Sigmoid colon (tissue), 7 donors: Measurements from ENCODE around the gene EFNA3. TPM values are rescaled to one million over a fixed set of nuclear protein-coding genes. Genes with fewer than 3 reads are reported as not detected.

Experiments
- DNase-seq: peaks from one replicate; pipeline ENCODE4 v3.0.0-alpha.2; 2019
- H3K27ac ChIP-seq, 4 donors: fragments of 200-600 bp; sonication (generic); one replicate each; pipeline ENCODE4 v1.5.1; 2016 to 2019; ENCODE audit warnings: mild to moderate bottlenecking in 1 of 4
- H3K27me3 ChIP-seq, 3 donors: fragments of 200-600 bp; sonication (generic); one replicate each; pipeline ENCODE4 v1.5.1; 2019; ENCODE audit warnings: mild to moderate bottlenecking in 1 of 3
- H3K36me3 ChIP-seq, 4 donors: fragments of 200-600 bp; sonication (generic); one replicate each; pipeline ENCODE4 v1.5.1; 2016 to 2019
- H3K4me1 ChIP-seq, 4 donors: fragments of 200-600 bp; sonication (generic); one replicate each; pipeline ENCODE4 v1.5.1; 2017 to 2019
- H3K4me3 ChIP-seq, 4 donors: fragments of 200-600 bp; sonication (generic); one replicate each; pipeline ENCODE4 v1.5.1; 2017 to 2019; ENCODE audit warnings: mild to moderate bottlenecking in 2 of 4, moderate library complexity in 1 of 4
- H3K9me3 ChIP-seq, 4 donors: fragments of 200-600 bp in 3 of 4; sonication (generic) in 3 of 4; one replicate each; pipeline versions ENCODE4 v1.5.1 to v1.6.1; 2013 to 2019
- CTCF ChIP-seq, 4 experiments: fragments of 450-650 bp in 3 of 4; fragments of 200-600 bp in 1 of 4; IDR thresholded peaks; one replicate each; pipeline ENCODE4 v1.5.1; 2016 to 2019; ENCODE audit warnings: antibody characterized with exemption in 4 of 4, mild to moderate bottlenecking in 3 of 4, moderate library complexity in 2 of 4
- EP300 ChIP-seq, 4 donors: sonication (generic); formaldehyde crosslinking; IDR thresholded peaks; one replicate each; pipeline ENCODE4 v1.6.1; 2017; ENCODE audit warnings: antibody characterized with exemption in 4 of 4
- POLR2A ChIP-seq, 2 donors: fragments of 450-650 bp; IDR thresholded peaks; one replicate each; pipeline ENCODE4 v1.6.1; 2016; ENCODE audit warnings: antibody characterized with exemption in 2 of 2, mild to moderate bottlenecking in 2 of 2, moderate library complexity in 2 of 2
- POLR2AphosphoS5 ChIP-seq, 4 donors: sonication (generic); formaldehyde crosslinking; IDR thresholded peaks; one replicate each; pipeline ENCODE4 v1.6.1; 2017; ENCODE audit warnings: antibody characterized with exemption in 4 of 4
- WGBS, 2 donors: extraction: QIAGEN DNeasy Blood & Tissue Kit; methylation state at CpG; one replicate each; pipeline ENCODE4 v1.1.7; 2013; 5-methylcytosine and 5-hydroxymethylcytosine counted together
- intact Hi-C: fragments of 100-400 bp; cut with DNase I; formaldehyde crosslinking; loops from one replicate; pipeline ENCODE4 v1.15.1; 2023
- polyA plus RNA-seq, 3 donors: library from polyadenylated mRNA; stranded (reverse); fragments of 200-250 nt; gene quantifications; one replicate each; pipeline ENCODE4 v1.2.3, GENCODE V29; 2013
- total RNA-seq, 4 donors: library from RNA; depleted of rRNA; stranded (reverse); fragments of >200 nt; gene quantifications; one replicate each; pipeline ENCODE4 v1.1.0, GENCODE V29; 2016
- donor health status: healthy with polysubstance abuse.
- donor health status: Bipolar disorder and iron deficiency.
- donor health status: healthy.

Gene EFNA3
- total and polyA plus RNA-seq, 7 donors = 0.27 to 9.0 (median 3.0) TPM

- no peak for DNase-seq
- no peak within 1 kb of the TSS for H3K4me3 ChIP-seq
- no peak for TF ChIP-seq POLR2A (IDR thresholded peaks at IDR 0.05)
- no peak for TF ChIP-seq CTCF (IDR thresholded peaks at IDR 0.05)
- no peak for TF ChIP-seq EP300 (IDR thresholded peaks at IDR 0.05)
- TF ChIP-seq POLR2AphosphoS5 (IDR thresholded peaks at IDR 0.05) = no peak
- peaks cover 0 to under 1% (median 0%) of the 10 kb centered on the region in 4 donors for H3K4me1 ChIP-seq
- no peaks in the 10 kb centered on the region for H3K36me3 ChIP-seq
- H3K27ac ChIP-seq = no peak within 1 kb of the TSS
- no peaks in the 10 kb centered on the region for H3K9me3 ChIP-seq
- WGBS, 2 donors = 95 to 96% methylated on average over 9 of the region's 9 CpGs
- H3K27me3 ChIP-seq = no peaks in the 10 kb centered on the region
- intact Hi-C loops = no loop called here
Measured at GRCh38 chr1:155033524-155033923, 45.1 kb upstream of the EFNA3 start, which contains the start of the genes DCST1 and DCST2. Gene DCST1, plus strand, starts transcription at chr1:155033824. Its CDS starts 213 bp downstream, at chr1:155034037. Gene DCST2, minus strand, starts transcription at chr1:155033781. Its CDS starts 80 bp downstream, at chr1:155033701.

GRCh38 chr1:155034318-155035208 is 44.1 kb upstream of the EFNA3 start:
- H3K4me3 ChIP-seq = no peak overlapping the region
- no peak for DNase-seq
- 87 to 89% methylated on average over 20 of the region's 20 CpGs for WGBS, 2 donors
- no peaks in the 10 kb centered on the region for H3K9me3 ChIP-seq
- no peaks in the 10 kb centered on the region for H3K36me3 ChIP-seq
- H3K27me3 ChIP-seq = no peaks in the 10 kb centered on the region
- H3K27ac ChIP-seq = no peak overlapping the region
- TF ChIP-seq POLR2AphosphoS5 (IDR thresholded peaks at IDR 0.05) = no peak
- TF ChIP-seq POLR2A (IDR thresholded peaks at IDR 0.05) = no peak
- no peak for TF ChIP-seq EP300 (IDR thresholded peaks at IDR 0.05)
- TF ChIP-seq CTCF (IDR thresholded peaks at IDR 0.05) = no peak
- peaks cover 0 to 5% (median 0%) of the 10 kb centered on the region in 4 donors for H3K4me1 ChIP-seq
- intact Hi-C loops = no loop called here

GRCh38 chr1:155035936-155036335 is 42.7 kb upstream of the EFNA3 start:
- intact Hi-C loops = no loop called here
- H3K27me3 ChIP-seq = no peaks in the 10 kb centered on the region
- no peak for DNase-seq
- peaks cover 0 to 5% (median 0%) of the 10 kb centered on the region in 4 donors for H3K4me1 ChIP-seq
- no peak overlapping the region for H3K4me3 ChIP-seq
- H3K36me3 ChIP-seq = no peaks in the 10 kb centered on the region
- WGBS, 2 donors = 83 to 93% methylated on average over 2 of the region's 2 CpGs
- TF ChIP-seq EP300 (IDR thresholded peaks at IDR 0.05) (no peak), CTCF (IDR thresholded peaks at IDR 0.05) (no peak), POLR2AphosphoS5 (IDR thresholded peaks at IDR 0.05) (no peak), POLR2A (IDR thresholded peaks at IDR 0.05) (no peak)
- H3K9me3 ChIP-seq = no peaks in the 10 kb centered on the region
- H3K27ac ChIP-seq = no peak overlapping the region

- no peak for DNase-seq
- 90 to 92% methylated on average over 3 of the region's 3 CpGs for WGBS, 2 donors
- Histone ChIP-seq H3K4me3 (no peak overlapping the region), H3K9me3 (no peaks in the 10 kb centered on the region), H3K4me1 (peaks cover 0 to 5% (median 0%) of the 10 kb centered on the region in 4 donors), H3K36me3 (no peaks in the 10 kb centered on the region), H3K27me3 (no peaks in the 10 kb centered on the region), H3K27ac (no peak overlapping the region)
- TF ChIP-seq POLR2A (IDR thresholded peaks at IDR 0.05) (no peak), POLR2AphosphoS5 (IDR thresholded peaks at IDR 0.05) (no peak), EP300 (IDR thresholded peaks at IDR 0.05) (no peak), CTCF (IDR thresholded peaks at IDR 0.05) (no peak)
- intact Hi-C loops = no loop called here
Measured at GRCh38 chr1:155037043-155037442, 41.6 kb upstream of the EFNA3 start.
